Ectodermal cell (in vitro differentiated cells): ENCODE measurements around the gene DTNBP1.

Experiments
- H3K27ac ChIP-seq: 2 replicates; pipeline ENCODE4 v1.7.0; 2013; ENCODE audit warnings: mild to moderate bottlenecking, low read depth, low read length; ENCODE audit not compliant: insufficient read depth, poor library complexity, severe bottlenecking
- H3K27me3 ChIP-seq: 2 replicates; pipeline ENCODE4 v1.7.0; 2013; ENCODE audit warnings: mild to moderate bottlenecking, low read length; ENCODE audit not compliant: insufficient read depth, control insufficient read depth, poor library complexity, severe bottlenecking
- H3K36me3 ChIP-seq: one replicate; pipeline ENCODE4 v1.7.0; 2013; ENCODE audit warnings: low read length; ENCODE audit not compliant: control insufficient read depth, insufficient read depth
- H3K4me1 ChIP-seq: one replicate; pipeline ENCODE4 v1.7.0; 2013; ENCODE audit warnings: low read length; ENCODE audit not compliant: control insufficient read depth, insufficient read depth
- H3K4me3 ChIP-seq: 2 replicates; pipeline ENCODE4 v1.7.0; 2013; ENCODE audit warnings: low read depth, low read length, control low read depth; ENCODE audit not compliant: insufficient read depth
- H3K9me3 ChIP-seq: 2 replicates; pipeline ENCODE4 v1.7.0; 2013; ENCODE audit warnings: mild to moderate bottlenecking, low read length, moderate library complexity; ENCODE audit not compliant: control insufficient read depth
- WGBS, 2 experiments: methylation state at CpG; one replicate each; pipeline ENCODE4 v1.1.7; 2013; ENCODE audit warnings: missing lambda C conversion rate in 2 of 2; 5-methylcytosine and 5-hydroxymethylcytosine counted together

DTNBP1 gene

GRCh38 chr6:15626878-15627674 is 35.8 kb downstream of the DTNBP1 start:
- Histone ChIP-seq H3K9me3 (no peaks in the 10 kb centered on the region), H3K27me3 (no peaks in the 10 kb centered on the region), H3K36me3 (no peaks in the 10 kb centered on the region), H3K4me1 (no peaks in the 10 kb centered on the region), H3K27ac (no peak overlapping the region), H3K4me3 (no peak overlapping the region)
- WGBS, 2 experiments: 86 to 96% methylated on average over 6 to 8 of the region's 8 CpGs

DNA sequence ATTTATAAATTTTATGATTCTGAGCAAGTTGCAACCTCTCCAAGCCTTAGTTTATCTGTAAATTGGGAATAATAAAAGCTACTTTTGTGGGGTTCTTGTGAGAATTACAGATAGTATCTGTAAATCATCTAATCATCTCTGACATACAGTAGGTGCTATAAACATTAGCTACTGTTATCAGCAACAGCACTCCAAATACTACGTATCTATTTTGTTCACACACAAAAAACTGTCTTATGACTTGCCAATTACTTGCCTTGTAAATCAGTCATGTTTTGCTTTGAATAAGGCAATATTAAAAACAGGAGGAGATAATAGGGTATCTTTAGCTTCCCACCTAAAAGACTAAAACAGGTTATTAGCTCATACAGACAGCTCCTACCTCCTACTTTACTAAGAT is 36.7 kb downstream of the DTNBP1 start:
- WGBS, 2 experiments: 89% methylated on average over 1 of the region's 1 CpG; no CpG with 5 or more reads in 1 of the 2 experiments
- H3K9me3 ChIP-seq: no peaks in the 10 kb centered on the region
- H3K36me3 ChIP-seq: no peaks in the 10 kb centered on the region
- H3K27me3 ChIP-seq: no peaks in the 10 kb centered on the region
- H3K4me1 ChIP-seq: peaks cover 4% of the 10 kb centered on the region
- H3K27ac ChIP-seq: no peak overlapping the region
- no peak overlapping the region for H3K4me3 ChIP-seq

DNA sequence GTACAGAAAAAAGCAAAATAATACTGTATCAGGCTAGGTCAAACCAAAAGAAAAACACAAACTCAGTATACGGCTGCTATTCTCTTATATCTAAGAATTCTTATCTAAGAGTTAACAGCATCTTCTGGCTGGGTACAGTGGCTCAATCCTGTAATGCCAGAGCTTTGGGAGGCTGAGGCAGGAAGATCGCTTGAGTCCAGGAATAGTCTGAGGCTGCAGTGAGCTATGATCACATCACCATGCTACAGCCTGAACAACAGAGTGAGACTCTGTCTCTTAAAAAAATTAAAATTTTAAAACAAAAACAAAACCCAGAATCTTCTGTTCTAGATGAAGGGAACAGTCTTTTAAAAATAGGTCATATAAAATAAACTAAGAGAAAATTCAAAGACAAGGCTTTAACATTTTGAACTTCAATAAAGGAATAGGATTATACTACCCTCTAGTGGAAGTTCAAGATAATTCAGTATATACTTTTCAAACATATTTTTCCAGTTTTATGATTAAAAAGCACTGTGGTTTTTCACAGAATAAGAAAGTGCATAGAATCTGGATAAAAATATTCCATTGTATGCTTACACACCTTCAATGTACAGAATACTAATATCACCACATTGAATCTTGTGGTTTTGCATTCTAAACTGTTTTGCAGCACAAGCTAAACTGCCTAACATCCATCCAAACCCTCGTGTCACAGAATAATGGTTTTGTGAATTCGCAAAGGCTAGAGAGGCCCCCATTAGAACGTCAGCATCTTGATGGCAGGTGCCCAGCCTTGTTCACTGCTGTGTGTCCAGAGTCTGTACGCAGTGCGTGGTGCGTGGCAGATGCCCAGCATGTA is 39.3 kb downstream of the DTNBP1 start:
- Histone ChIP-seq H3K36me3 (no peaks in the 10 kb centered on the region), H3K27ac (no peak overlapping the region), H3K27me3 (no peaks in the 10 kb centered on the region), H3K4me3 (no peak overlapping the region), H3K4me1 (peaks cover 7% of the 10 kb centered on the region), H3K9me3 (no peaks in the 10 kb centered on the region)
- 89% methylated on average over 8 of the region's 8 CpGs for WGBS, 2 experiments

DNA sequence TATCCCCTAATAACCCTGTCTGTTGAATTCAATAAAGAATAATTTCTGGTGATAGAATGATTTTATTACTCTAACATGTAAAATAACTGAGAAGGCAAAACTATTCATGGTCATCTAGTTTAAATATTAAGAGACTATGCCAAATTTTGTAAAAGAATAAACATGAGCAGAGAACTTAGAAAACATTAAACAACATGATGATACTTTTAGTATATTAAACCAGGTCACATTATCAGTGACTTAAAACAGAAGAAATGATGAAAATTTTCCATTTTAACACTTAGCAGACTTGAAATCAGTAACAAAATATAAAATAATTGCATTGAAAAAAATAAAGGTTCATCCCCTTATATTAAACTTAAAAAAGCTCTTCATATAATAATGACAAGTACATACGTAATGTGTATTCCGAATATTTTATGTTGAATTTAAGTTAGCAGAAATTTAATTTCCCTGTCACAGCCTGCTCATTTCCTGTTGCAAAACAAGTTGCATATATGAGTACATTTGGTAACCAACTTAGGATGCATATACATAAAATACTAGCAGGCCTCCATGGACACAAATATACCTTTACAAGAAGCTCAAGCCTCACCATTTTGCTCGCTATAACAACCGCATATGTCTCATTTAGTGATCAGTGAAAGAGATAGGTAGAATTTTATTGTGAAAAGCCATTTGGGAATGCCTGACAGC is 40.6 kb downstream of the DTNBP1 start:
- H3K27ac ChIP-seq: no peak overlapping the region
- no peak overlapping the region for H3K4me3 ChIP-seq
- WGBS, 2 experiments: 98 to 100% methylated on average over 2 of the region's 4 CpGs
- no peaks in the 10 kb centered on the region for H3K36me3 ChIP-seq
- H3K4me1 ChIP-seq: peaks cover 7% of the 10 kb centered on the region
- no peaks in the 10 kb centered on the region for H3K27me3 ChIP-seq
- H3K9me3 ChIP-seq: no peaks in the 10 kb centered on the region

- no peaks in the 10 kb centered on the region for H3K36me3 ChIP-seq
- H3K27ac ChIP-seq: no peak overlapping the region
- no peaks in the 10 kb centered on the region for H3K9me3 ChIP-seq
- H3K4me3 ChIP-seq: no peak overlapping the region
- peaks cover 8% of the 10 kb centered on the region for H3K4me1 ChIP-seq
- WGBS, 2 experiments: 46 to 52% methylated on average over 6 of the region's 6 CpGs
- H3K27me3 ChIP-seq: no peaks in the 10 kb centered on the region
Measured at GRCh38 chr6:15621203-15622044, 41.4 kb downstream of the DTNBP1 start.

- no peak overlapping the region for H3K27ac ChIP-seq
- no peaks in the 10 kb centered on the region for H3K27me3 ChIP-seq
- H3K36me3 ChIP-seq: no peaks in the 10 kb centered on the region
- 47 to 51% methylated on average over 2 to 3 of the region's 4 CpGs for WGBS, 2 experiments
- H3K4me1 ChIP-seq: peaks cover 16% of the 10 kb centered on the region
- no peak overlapping the region for H3K4me3 ChIP-seq
- no peaks in the 10 kb centered on the region for H3K9me3 ChIP-seq
Measured at GRCh38 chr6:15620611-15621010, 42.2 kb downstream of the DTNBP1 start.

GRCh38 chr6:15619330-15619729 is 43.5 kb downstream of the DTNBP1 start:
- no peaks in the 10 kb centered on the region for H3K36me3 ChIP-seq
- H3K27ac ChIP-seq: no peak overlapping the region
- no CpG with 5 or more reads among the region's 1 CpG for WGBS, 2 experiments
- peaks cover 16% of the 10 kb centered on the region for H3K4me1 ChIP-seq
- H3K4me3 ChIP-seq: no peak overlapping the region
- H3K27me3 ChIP-seq: no peaks in the 10 kb centered on the region
- no peaks in the 10 kb centered on the region for H3K9me3 ChIP-seq

- 93 to 97% methylated on average over 5 of the region's 6 CpGs for WGBS, 2 experiments
Measured at GRCh38 chr6:15618685-15619084, 44.1 kb downstream of the DTNBP1 start.

GRCh38 chr6:15616261-15616660 is 46.6 kb downstream of the DTNBP1 start:
- H3K9me3 ChIP-seq: no peaks in the 10 kb centered on the region
- 67 to 69% methylated on average over 4 to 5 of the region's 5 CpGs for WGBS, 2 experiments
- peaks cover 3% of the 10 kb centered on the region for H3K36me3 ChIP-seq
- no peak overlapping the region for H3K4me3 ChIP-seq
- no peak overlapping the region for H3K27ac ChIP-seq
- H3K27me3 ChIP-seq: no peaks in the 10 kb centered on the region
- peaks cover 13% of the 10 kb centered on the region for H3K4me1 ChIP-seq

More at GRCh38 chr6:15618685-15619084, 44.1 kb downstream of the DTNBP1 start:
- Histone ChIP-seq H3K4me1 (peaks cover 16% of the 10 kb centered on the region), H3K4me3 (no peak overlapping the region), H3K36me3 (no peaks in the 10 kb centered on the region), H3K9me3 (no peaks in the 10 kb centered on the region), H3K27me3 (no peaks in the 10 kb centered on the region), H3K27ac (no peak overlapping the region)
